Spinal cord (tissue), 10 donors: Measurements from ENCODE around the gene ZBTB16. TPM values are rescaled to one million over a fixed set of nuclear protein-coding genes. Genes with fewer than 3 reads are reported as not detected.

Experiments used
- DNase-seq, 6 donors: peaks; one replicate each; pipeline versions ENCODE4 v3.0.0 to v3.0.0-alpha.2; 2013 to 2015; ENCODE audit warnings: low spot score in 6 of 6, low read depth in 4 of 6
- H3K27ac ChIP-seq: one replicate; pipeline ENCODE4 v1.5.1; 2013; ENCODE audit warnings: low read depth, low read length, control low read depth
- H3K27me3 ChIP-seq: one replicate; pipeline ENCODE4 v1.6.1; 2013; ENCODE audit warnings: low read length; ENCODE audit not compliant: control insufficient read depth, insufficient read depth
- H3K36me3 ChIP-seq: one replicate; pipeline ENCODE4 v1.6.1; 2013; ENCODE audit warnings: low read length; ENCODE audit not compliant: control insufficient read depth, insufficient read depth
- H3K4me1 ChIP-seq: one replicate; pipeline ENCODE4 v1.6.1; 2013; ENCODE audit warnings: low read length; ENCODE audit not compliant: control insufficient read depth, insufficient read depth
- H3K4me3 ChIP-seq: one replicate; pipeline ENCODE4 v1.5.1; 2013; ENCODE audit warnings: low read depth, low read length, control low read depth
- H3K9me3 ChIP-seq: one replicate; pipeline ENCODE4 v1.6.1; 2013; ENCODE audit warnings: low read length; ENCODE audit not compliant: control insufficient read depth, insufficient read depth
- WGBS: methylation state at CpG from one replicate; pipeline ENCODE4 v1.1.5; 2013; ENCODE audit warnings: missing lambda C conversion rate; ENCODE audit not compliant: insufficient coverage; 5-methylcytosine and 5-hydroxymethylcytosine counted together
- polyA plus RNA-seq, 2 donors: library from polyadenylated mRNA; unstranded; fragments of 120-200 nt; gene quantifications; one replicate each; pipeline ENCODE4 v1.2.1, GENCODE V29; 2013; ENCODE audit not compliant: insufficient read length in 2 of 2
- total RNA-seq, 2 donors: library from RNA; depleted of rRNA in 1 of 2; stranded (reverse); fragments of 120-200 nt in 1 of 2; fragments of >200 nt in 1 of 2; gene quantifications; one replicate each; pipeline versions ENCODE4 v1.2.3 to v1.2.4, GENCODE V29; 2013 to 2014
- donor health status: healthy.

The ZBTB16 gene
- total and polyA plus RNA-seq, 4 donors = 4.5 to 17.9 (median 9.2) TPM

- 100% methylated on average over 2 of the region's 6 CpGs for WGBS
Measured at GRCh38 chr11:114158421-114158820, 98.9 kb downstream of the ZBTB16 start.

GRCh38 chr11:114158886-114159285, 99.4 kb downstream of the ZBTB16 start:
- no peaks in the 10 kb centered on the region for H3K9me3 ChIP-seq
- WGBS = 83% methylated on average over 7 of the region's 7 CpGs
- peaks cover 60% of the 10 kb centered on the region for H3K4me1 ChIP-seq
- peaks cover 3% of the 10 kb centered on the region for H3K27me3 ChIP-seq
- no peak overlapping the region for H3K27ac ChIP-seq
- H3K4me3 ChIP-seq = no peak overlapping the region
- no peak for DNase-seq
- H3K36me3 ChIP-seq = peaks cover 2% of the 10 kb centered on the region

More at GRCh38 chr11:114158421-114158820, 98.9 kb downstream of the ZBTB16 start:
- no peak overlapping the region for H3K27ac ChIP-seq
- H3K4me1 ChIP-seq = peaks cover 56% of the 10 kb centered on the region
- peaks cover 2% of the 10 kb centered on the region for H3K36me3 ChIP-seq
- H3K4me3 ChIP-seq = no peak overlapping the region
- peaks cover 3% of the 10 kb centered on the region for H3K27me3 ChIP-seq
- no peak for DNase-seq
- H3K9me3 ChIP-seq = no peaks in the 10 kb centered on the region

- Histone ChIP-seq H3K27ac (peak overlapping the region; percentile 40), H3K9me3 (no peaks in the 10 kb centered on the region), H3K27me3 (peaks cover 3% of the 10 kb centered on the region), H3K36me3 (peaks cover 2% of the 10 kb centered on the region), H3K4me3 (no peak overlapping the region), H3K4me1 (peaks cover 61% of the 10 kb centered on the region)
- 17% methylated on average over 2 of the region's 5 CpGs for WGBS
- no peak for DNase-seq
Measured at GRCh38 chr11:114159320-114159719, 99.8 kb downstream of the ZBTB16 start.

- H3K4me1 ChIP-seq = peaks cover 67% of the 10 kb centered on the region
- H3K27ac ChIP-seq = peak overlapping the region; percentile 40
- DNase-seq = peak; percentile 76 to 99 (median 90)
- 22% methylated on average over 13 of the region's 18 CpGs for WGBS
- H3K36me3 ChIP-seq = peaks cover 2% of the 10 kb centered on the region
- peaks cover 3% of the 10 kb centered on the region for H3K27me3 ChIP-seq
- no peak overlapping the region for H3K4me3 ChIP-seq
- H3K9me3 ChIP-seq = no peaks in the 10 kb centered on the region
Measured at GRCh38 chr11:114159802-114160632, 100.5 kb downstream of the ZBTB16 start.

- Histone ChIP-seq H3K4me3 (no peak overlapping the region), H3K27ac (peak overlapping the region; percentile 40), H3K4me1 (peaks cover 76% of the 10 kb centered on the region), H3K9me3 (no peaks in the 10 kb centered on the region), H3K27me3 (peaks cover 3% of the 10 kb centered on the region), H3K36me3 (peaks cover 2% of the 10 kb centered on the region)
- no peak for DNase-seq
- 94% methylated on average over 6 of the region's 6 CpGs for WGBS
Measured at GRCh38 chr11:114160894-114161293, 101.4 kb downstream of the ZBTB16 start.

GRCh38 chr11:114161486-114162250, 102.2 kb downstream of the ZBTB16 start:
- Histone ChIP-seq H3K27me3 (peaks cover 3% of the 10 kb centered on the region), H3K4me1 (peaks cover 78% of the 10 kb centered on the region), H3K27ac (peak overlapping the region; percentile 80), H3K4me3 (no peak overlapping the region), H3K36me3 (peaks cover 2% of the 10 kb centered on the region), H3K9me3 (no peaks in the 10 kb centered on the region)
- WGBS = 97% methylated on average over 6 of the region's 9 CpGs
- DNase-seq = no peak

GRCh38 chr11:114162719-114163123, 103.2 kb downstream of the ZBTB16 start:
- DNase-seq = peak; percentile 88 to 99 (median 92)
- Histone ChIP-seq H3K27ac (peak overlapping the region; percentile 80), H3K4me1 (peaks cover 72% of the 10 kb centered on the region), H3K27me3 (peaks cover 3% of the 10 kb centered on the region), H3K36me3 (no peaks in the 10 kb centered on the region), H3K9me3 (no peaks in the 10 kb centered on the region), H3K4me3 (no peak overlapping the region)
- WGBS = 0% methylated on average over 5 of the region's 12 CpGs

GRCh38 chr11:114163229-114163631, 103.7 kb downstream of the ZBTB16 start:
- WGBS = 40% methylated on average over 1 of the region's 7 CpGs
- peak overlapping the region; percentile 80 for H3K27ac ChIP-seq
- DNase-seq = no peak
- H3K4me1 ChIP-seq = peaks cover 72% of the 10 kb centered on the region
- H3K36me3 ChIP-seq = no peaks in the 10 kb centered on the region
- no peaks in the 10 kb centered on the region for H3K9me3 ChIP-seq
- H3K27me3 ChIP-seq = peaks cover under 1% of the 10 kb centered on the region
- H3K4me3 ChIP-seq = no peak overlapping the region

- Histone ChIP-seq H3K9me3 (no peaks in the 10 kb centered on the region), H3K27ac (peak overlapping the region; percentile 80), H3K4me1 (peaks cover 73% of the 10 kb centered on the region), H3K36me3 (no peaks in the 10 kb centered on the region), H3K4me3 (no peak overlapping the region), H3K27me3 (no peaks in the 10 kb centered on the region)
- WGBS = 4% methylated on average over 5 of the region's 9 CpGs
- DNase-seq = peak in 3 of 6 donors; percentile 65 to 97 (median 88)
Measured at GRCh38 chr11:114163830-114164401, 104.4 kb downstream of the ZBTB16 start.
